ENCODE results near the gene CDPF1. TPM values are rescaled to one million over a fixed set of nuclear protein-coding genes. Genes with fewer than 3 reads are reported as not detected.
A peak's percentile ranks its signal among the peaks of the same experiment; 100 is the strongest.

The CDPF1 gene
- total and polyA plus RNA-seq, 2 of the 13 experiments (the other 11 are each of a cell fraction or from before 2014, with no cell fraction given): 5.2 to 8.1 TPM

DNA sequence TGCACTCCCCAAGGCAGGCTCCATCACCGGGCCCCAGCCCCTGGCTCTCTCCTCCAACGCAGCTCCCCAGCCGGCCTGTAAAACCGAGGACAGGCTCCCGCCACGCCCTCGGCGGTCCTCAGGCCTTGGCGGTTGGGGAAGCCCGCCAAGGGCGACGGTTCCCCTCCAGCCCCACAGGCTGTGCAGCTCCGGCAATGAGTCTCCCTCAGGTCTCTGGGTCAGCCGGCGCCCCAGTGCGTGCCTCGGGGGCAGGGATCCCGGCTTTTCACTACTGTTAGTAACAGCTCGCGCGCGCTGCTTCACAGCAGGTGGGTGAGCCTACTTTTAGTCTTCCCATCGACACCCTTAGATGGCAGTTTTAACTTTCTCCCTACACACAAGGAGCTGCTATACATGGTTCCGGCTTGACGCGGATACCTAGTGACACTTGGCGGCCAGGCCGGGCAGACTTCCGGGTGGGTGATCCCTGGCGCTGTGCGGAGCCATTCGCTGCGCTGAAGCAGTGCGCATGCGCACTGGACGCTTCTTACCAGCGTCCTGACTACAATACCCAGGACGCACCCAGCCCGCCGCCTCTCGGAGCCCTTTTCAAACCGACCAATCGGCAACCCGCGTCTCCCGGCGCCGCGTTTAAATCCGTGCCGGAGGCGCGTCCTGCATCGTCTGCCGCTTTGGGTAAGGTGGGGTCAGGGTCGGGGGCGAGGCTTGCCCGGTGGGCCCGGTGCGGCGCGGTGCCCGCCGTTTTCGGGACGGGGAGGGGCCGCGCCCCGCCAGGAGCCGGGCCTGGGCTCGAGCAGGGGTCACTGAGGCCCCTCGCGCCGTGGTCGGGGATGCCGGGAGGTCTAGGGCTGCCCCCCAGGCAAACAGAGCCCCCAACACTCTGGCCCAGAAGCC is 46.4 kb upstream of the CDPF1 start, which contains the start of gene GTSE1 (continued):
- TF ChIP-seq SRSF4 (IDR thresholded peaks at IDR 0.05; ENCODE audit: low read depth, low read length, poor library complexity, severe bottlenecking) (no peak), ZSCAN31 (CRISPR knock-in tag; IDR thresholded peaks at IDR 0.05; ENCODE audit: low read depth) (no peak; the same call in 1 of the 2 replicates), MTA3 (CRISPR knock-in tag; IDR thresholded peaks at IDR 0.05) (no peak), TBX3 (IDR thresholded peaks at IDR 0.05; ENCODE audit: borderline replicate concordance) (no peak), RCOR2 (CRISPR knock-in tag; IDR thresholded peaks at IDR 0.05) (no peak), MAFK (conservative IDR thresholded peaks at IDR 0.05 in 1 of 2, IDR thresholded peaks at IDR 0.05 in 1 of 2; ENCODE audit: low read length in 2 of 2) (no peak), KAT7 (CRISPR knock-in tag; IDR thresholded peaks at IDR 0.05; ENCODE audit: borderline replicate concordance) (no peak), TRIM22 (IDR thresholded peaks at IDR 0.05) (no peak), MZF1 (CRISPR knock-in tag; IDR thresholded peaks at IDR 0.05; ENCODE audit: borderline replicate concordance) (no peak), PAXIP1 (CRISPR knock-in tag; conservative IDR thresholded peaks at IDR 0.05) (no peak), ZNF780A (CRISPR knock-in tag; IDR thresholded peaks at IDR 0.05) (peak; percentile 97), ZNF891 (CRISPR knock-in tag; IDR thresholded peaks at IDR 0.05) (no peak; the same call in 1 of the 2 replicates), HINFP (CRISPR knock-in tag; IDR thresholded peaks at IDR 0.05; ENCODE audit: low read depth) (no peak), SRSF1 (optimal IDR thresholded peaks at IDR 0.05; ENCODE audit: low read depth, low read length) (no peak), ISX (CRISPR knock-in tag; conservative IDR thresholded peaks at IDR 0.05) (no peak)
- TF ChIP-seq, protein P1, sequence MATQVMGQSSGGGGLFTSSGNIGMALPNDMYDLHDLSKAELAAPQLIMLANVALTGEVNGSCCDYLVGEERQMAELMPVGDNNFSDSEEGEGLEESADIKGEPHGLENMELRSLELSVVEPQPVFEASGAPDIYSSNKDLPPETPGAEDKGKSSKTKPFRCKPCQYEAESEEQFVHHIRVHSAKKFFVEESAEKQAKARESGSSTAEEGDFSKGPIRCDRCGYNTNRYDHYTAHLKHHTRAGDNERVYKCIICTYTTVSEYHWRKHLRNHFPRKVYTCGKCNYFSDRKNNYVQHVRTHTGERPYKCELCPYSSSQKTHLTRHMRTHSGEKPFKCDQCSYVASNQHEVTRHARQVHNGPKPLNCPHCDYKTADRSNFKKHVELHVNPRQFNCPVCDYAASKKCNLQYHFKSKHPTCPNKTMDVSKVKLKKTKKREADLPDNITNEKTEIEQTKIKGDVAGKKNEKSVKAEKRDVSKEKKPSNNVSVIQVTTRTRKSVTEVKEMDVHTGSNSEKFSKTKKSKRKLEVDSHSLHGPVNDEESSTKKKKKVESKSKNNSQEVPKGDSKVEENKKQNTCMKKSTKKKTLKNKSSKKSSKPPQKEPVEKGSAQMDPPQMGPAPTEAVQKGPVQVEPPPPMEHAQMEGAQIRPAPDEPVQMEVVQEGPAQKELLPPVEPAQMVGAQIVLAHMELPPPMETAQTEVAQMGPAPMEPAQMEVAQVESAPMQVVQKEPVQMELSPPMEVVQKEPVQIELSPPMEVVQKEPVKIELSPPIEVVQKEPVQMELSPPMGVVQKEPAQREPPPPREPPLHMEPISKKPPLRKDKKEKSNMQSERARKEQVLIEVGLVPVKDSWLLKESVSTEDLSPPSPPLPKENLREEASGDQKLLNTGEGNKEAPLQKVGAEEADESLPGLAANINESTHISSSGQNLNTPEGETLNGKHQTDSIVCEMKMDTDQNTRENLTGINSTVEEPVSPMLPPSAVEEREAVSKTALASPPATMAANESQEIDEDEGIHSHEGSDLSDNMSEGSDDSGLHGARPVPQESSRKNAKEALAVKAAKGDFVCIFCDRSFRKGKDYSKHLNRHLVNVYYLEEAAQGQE (IDR thresholded peaks at IDR 0.05; ENCODE audit: borderline replicate concordance in 1 of 2, low read depth in 1 of 2, low read length in 2 of 2): no peak
- TF ChIP-seq, protein P2, sequence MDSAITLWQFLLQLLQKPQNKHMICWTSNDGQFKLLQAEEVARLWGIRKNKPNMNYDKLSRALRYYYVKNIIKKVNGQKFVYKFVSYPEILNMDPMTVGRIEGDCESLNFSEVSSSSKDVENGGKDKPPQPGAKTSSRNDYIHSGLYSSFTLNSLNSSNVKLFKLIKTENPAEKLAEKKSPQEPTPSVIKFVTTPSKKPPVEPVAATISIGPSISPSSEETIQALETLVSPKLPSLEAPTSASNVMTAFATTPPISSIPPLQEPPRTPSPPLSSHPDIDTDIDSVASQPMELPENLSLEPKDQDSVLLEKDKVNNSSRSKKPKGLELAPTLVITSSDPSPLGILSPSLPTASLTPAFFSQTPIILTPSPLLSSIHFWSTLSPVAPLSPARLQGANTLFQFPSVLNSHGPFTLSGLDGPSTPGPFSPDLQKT (CRISPR knock-in tag; IDR thresholded peaks at IDR 0.05; ENCODE audit: borderline replicate concordance): no peak

Data from HepG2 (cell line).